HG02623 (cell line): Measurements from ENCODE around the gene POTEJ.
"Not testable (repeated sequence)": the region's sequence is repeated elsewhere in the genome, so short reads cannot be mapped to it uniquely, and the experiment has no call there.

ENCODE experiments used
- ATAC-seq: cut with Tn5 transposase; IDR thresholded peaks from one replicate; pipeline ENCODE4 v1.9.1; 2021; ENCODE audit warnings: moderate library complexity; ENCODE audit not compliant: unreplicated experiment

POTEJ gene

DNA sequence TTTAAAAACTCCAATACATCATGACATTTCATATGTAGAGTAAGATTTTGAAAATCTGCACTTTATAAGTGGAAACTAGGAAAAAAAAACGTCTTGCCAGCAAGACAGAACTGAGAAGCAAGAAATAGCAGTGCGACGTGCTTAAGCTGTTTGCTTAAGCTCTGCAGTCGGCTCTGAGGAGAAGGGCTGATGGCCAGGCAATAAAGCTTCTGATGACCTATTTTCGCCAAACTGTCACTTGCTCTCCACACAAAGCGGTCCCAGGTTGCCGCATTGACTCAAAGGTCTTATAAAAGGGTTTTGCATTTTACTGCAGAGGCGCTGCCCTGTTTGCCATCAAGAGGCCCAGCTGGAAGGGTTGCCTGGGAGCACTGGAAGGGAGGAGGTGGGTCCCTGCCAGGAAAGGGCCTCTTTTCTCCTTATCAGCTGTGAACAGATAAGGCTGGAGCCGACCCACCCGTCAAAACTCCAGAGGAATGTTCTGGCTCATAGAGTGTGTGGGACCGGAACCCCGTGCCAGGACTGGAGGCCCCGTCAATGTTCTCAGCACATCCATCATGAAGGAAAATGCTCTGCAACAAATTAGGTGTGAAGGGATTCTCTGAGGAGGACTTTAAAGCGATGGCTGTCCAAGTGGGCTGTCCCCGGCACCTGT lies 9.5 kb upstream of the POTEJ start:
- not testable (repeated sequence) for ATAC-seq

DNA sequence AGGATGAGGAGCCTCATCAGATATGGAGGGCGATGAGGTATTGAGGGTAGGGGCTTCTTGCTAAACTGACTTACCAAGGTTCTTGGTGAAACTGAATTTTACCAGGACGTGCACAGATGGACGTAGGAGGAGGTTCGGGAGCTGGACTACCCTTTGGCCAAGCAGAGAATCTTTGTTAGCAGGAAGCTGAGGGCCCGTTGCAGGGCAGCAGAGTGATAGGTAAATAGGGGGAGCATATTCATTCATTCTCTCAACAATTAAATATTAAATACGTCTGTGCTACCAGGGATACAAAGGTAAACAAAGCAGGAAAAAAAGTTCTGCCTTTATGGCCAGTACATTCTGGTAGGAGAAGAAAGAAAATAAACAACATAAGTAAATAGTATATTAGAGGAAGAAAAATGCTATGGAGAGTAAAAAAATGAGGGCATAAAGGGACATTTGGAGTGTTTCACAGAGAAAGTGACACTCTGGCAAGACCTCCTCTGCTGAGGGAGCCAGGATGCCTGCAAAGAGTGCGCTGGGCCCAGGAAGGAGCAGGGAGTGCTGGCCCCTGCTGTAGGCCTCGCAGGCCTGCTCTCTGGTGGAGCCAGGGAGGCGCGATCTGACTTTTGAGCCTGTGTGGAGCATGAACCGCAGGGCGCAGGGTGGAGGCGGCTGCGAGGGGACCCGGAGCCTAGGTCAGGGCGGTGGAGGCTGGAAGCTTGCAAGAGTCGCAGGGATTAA lies 2.8 kb upstream of the POTEJ start:
- ATAC-seq = not testable (repeated sequence)

DNA sequence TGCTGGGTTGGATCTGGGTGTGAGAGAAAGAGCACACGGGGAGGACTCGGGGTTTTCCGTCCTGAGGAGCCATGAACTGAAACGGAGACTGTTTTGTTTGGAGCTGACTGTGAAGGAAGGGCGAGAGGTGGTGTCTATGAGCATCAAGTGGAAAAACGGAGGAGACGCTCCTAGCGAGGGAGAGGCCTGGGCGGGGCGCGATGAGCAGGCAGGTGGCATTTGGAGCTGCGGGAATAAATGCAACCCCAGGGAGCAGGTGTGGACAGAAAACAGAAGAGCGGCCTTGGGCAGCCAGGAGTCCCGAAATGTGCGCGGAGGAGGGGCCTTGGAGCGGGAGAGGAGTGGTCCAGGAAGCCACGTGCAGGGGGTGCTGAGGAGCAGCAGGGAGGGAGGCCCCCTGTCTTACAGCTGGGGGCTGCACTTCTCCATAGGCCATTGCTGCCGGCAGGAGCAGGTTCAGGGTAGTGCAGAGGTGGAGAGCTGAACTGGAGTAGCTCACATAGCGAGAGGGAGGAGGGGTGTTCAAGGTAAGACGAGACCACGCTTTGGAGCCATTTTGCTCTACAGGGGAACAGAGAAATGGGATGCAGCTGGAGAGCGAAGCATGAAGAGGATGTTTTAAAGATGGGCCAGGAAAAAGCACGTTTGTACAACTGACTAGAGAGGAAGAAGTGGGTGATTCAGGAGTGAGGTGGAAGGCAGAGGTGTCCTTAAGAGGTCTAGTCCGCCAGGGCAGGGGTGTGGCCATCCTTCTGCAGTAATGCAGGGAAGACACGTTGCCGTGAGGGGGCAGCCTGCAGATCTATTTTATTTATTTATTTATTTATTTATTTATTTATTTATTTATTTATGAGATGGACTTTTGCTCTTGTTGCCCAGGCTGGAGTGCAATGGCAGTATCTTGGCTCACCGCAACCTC lies 2.0 kb upstream of the POTEJ start:
- ATAC-seq = not testable (repeated sequence)

DNA sequence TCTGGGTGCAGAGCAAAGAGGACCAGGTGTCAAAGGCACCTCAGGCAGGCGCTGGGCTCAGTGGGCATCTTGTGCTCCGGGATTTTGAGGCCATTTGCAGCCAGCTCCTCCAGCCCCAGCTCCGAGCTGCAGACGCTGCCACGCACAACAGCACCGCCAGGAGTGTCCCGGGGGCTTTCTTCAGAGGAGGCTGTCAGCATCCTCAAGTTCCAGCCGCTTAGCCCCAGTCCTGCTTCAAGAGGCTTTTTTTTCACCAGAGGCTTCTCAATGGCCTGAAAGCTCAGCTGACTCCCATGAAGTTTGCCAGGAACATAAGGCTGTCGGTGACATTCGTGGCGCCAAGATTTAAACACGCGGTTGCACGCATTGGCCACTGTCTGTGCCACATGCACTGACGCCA lies 754 bp upstream of the POTEJ start:
- not testable (repeated sequence) for ATAC-seq

DNA sequence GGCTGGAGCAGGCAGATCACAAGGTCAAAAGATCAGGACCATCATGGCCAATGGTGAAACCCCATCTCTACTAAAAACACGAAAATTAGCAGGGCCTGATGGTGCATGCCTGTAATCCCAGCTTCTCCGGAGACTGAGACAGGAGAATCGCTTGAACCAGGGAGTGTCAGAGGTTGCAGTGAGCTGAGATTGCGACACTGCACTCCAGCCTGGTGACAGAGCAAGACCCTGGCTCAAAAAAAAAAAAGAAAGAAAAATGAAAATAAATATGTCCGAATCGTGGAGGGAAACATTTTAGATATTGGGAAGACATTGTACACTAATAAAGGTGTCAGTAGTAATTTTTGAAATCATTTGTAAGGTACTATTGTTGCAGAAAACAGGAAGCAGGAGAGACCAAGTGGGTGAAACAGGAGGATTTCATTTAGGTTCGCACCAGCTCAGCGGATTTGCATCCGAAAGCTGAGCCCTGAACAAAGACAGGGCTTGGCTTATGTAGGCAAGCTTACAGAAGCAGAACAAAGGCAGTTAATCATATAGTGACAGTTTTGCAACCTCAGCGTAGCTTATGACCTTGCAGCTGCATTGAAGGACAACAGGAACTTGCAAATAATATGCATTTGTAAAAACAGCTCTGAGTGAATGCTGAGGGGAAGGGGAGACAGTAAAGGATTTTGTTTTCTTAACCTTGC lies 17.7 kb downstream of the POTEJ start:
- not testable (repeated sequence) for ATAC-seq

DNA sequence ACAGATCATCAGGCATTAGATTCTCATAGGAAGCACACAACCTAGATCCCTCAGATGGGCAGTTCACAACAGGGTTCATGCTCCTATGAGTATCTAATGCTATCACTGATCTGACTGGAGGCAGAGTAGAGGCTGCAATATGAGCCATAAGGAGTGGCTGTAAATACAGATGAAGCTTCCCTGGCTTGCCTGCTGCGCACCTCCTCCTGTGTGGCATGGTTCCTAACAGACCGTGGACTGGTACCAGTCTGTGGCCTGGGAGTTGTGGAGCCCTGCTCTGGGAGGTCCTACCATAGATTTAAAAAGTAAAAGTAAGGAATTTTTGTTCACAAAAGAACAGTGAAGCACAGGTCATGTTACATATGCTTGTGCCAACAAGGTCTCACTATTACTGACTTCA lies 27.7 kb downstream of the POTEJ start:
- ATAC-seq = not testable (repeated sequence)

DNA sequence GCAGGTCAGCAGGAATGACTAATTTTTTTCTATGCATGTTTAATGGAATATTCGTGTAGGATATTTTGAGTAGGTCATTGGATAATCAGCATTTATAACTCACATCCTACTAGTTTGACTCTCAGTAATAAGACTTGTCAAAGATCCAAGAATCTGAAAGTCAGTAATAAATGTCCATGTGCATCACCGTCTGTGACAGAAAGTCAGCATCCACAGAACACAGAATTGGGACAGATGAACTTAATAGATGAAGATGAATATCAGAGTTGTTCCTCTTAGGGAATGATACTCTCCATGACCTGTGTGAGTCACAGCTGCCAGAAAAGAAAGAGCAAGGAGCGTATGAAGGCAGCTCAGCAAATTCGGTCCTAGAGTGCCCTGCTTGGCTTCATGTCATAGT lies 30.4 kb downstream of the POTEJ start:
- ATAC-seq = not testable (repeated sequence)

DNA sequence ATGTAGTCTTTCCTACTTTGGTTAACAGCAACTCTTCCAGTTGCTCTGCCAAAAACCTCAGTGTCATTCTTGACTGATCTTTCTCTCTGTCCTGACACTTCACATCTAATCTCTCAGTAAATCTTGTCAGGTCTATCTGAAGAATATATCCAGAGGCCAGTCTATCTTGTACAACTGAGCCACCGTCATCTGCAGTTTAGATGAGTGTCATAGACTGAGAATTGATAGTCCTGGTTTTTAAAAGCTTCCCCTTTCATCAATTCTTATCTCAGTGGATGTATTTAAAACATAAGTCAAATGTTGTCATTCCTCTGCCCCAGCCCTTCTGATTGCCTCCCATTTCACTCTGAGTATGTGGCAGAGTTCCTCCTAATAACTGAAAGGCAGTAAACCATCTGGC lies 38.0 kb downstream of the POTEJ start:
- not testable (repeated sequence) for ATAC-seq

DNA sequence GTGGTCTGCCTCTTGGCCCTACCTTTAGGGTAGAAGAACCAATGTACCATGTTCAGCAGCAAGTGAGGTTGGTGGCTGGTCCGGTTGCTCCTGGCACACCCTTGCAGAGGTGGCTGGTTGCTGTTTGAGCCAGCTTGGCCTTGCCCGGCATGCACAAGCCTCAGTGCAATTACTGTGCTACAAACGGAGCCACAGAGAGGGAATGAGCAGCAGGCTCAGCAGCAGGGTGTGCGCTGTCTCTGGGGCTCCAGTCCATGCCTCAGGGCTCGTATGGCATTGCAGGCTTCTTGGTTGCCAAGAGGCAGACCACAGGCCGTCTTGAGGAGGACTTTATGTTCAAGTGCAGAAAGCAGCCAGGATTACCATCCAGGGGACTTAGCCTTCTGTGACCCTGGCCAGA lies 53.3 kb downstream of the POTEJ start:
- not testable (repeated sequence) for ATAC-seq

DNA sequence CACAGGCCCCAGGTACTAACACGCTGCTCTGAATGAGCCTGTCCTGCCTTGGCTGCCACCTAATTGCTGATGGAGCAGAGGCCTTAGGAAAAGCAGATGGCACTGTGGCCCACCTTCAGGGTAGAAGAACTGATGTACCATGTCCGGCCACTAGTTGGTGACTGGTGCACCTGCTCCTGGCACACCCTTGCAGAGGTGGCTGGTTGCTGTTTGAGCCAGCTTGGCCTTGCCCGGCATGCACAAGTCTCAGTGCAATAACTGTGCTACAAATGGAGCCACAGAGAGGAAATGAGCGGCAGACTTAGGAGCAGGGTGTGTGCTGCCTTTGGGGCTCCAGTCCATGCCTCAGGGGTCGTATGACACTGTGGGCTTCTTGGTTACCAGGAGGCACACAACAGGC lies 54.4 kb downstream of the POTEJ start:
- not testable (repeated sequence) for ATAC-seq

DNA sequence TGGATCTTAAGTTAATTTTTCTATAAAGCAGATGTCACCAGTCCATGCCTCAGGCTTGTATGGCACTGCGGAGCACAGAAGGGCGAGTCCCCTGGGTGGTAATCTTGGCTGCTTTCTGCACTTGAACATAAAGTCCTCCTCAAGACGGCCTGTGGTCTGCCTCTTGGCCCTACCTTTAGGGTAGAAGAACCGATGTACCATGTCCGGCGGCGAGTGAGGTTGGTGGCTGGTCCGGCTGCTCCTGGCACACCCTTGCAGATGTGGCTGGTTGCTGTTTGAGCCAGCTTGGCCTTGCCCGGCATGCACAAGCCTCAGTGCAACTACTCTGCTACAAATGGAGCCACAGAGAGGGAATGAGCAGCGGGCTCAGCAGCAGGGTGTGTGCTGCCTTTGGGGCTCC lies 56.3 kb downstream of the POTEJ start:
- ATAC-seq = not testable (repeated sequence)

DNA sequence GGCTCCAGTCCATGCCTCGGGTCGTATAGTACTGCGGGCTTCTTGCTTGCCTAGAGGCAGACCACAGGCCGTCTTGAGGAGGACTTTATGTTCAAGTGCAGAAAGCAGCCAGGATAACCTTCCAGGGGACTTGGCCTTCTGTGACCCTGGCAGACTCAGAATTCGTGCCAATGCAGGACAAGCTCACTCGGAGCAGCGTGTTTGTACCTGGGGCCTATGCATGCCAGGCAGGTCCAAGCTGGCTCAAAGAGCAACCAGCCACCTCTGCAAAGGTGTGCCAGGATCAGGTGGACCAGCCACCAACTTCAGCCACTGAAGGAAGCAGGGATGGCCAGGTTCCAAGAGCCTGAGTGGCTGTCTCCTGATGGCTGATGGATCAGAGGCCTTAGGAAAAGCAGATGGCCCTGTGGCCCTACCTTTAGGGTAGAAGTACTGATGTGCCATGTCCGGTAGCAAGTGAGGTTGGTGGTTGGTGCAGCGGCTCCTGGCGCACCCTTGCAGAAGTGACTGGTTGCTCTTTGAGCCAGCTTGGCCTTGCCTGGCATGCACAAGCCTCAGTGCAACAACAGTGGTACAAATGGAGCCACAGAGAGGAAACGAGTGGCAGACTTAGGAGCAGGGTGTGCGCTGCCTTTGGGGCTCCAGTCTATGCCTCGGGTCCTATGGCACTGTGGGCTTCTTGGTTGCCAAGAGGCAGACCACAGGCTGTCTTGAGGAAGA lies 58.9 kb downstream of the POTEJ start:
- ATAC-seq = not testable (repeated sequence)

DNA sequence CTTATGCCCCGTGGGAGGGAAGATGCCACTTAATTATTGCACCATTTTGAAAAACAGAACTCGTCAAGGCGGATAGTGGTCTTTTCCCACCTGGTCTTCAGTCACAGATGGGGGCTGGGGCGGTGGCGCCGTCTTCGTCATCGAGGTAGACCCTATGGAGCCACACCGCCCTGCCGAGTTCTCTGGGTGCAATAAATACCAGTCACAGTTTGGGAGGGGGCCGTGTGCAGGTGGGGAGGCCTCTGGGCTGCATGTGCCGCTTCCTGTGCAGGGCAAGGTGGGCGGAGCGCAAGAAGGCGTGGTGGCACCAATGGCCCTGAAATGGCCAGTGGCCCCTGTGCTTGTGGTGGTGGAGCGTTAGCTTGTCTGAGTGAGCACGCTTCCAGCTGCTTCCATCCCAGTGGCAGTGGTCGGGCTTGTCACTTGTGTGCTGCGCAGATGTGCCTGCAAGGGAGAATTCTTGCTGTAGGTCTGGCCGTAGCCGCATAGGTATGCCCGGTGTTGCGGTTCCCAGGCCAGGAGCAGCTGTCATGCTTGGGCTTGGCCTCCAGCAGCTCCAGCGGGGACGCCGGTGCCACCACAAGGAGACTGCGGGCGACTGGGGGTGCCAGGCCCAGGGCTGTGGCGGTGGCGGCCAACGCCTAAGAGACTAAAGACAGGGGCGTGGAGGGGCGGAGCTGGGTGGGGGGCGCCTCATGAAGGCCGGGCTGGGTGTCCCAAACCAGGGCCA lies 81.0 kb downstream of the POTEJ start:
- not testable (repeated sequence) for ATAC-seq

DNA sequence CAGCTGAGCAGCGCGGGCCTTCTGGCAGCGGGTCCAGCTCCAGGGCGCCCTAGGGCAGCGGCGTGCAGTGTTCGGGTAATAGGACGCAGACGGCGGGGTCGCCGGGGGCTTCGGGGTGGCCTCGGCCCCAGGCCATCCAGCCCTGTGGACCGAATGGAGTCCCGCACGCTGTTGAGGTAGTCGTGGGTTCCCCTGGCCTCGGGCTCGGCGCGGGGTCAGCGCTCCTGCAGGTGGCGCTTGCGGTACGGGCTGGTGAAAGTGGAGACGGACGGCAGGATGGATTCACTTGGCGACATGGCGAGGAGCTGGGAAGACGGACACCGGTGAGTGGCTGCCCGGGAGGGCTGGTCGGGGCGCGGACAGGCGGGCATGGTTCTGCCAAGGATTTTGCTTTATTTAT lies 82.2 kb downstream of the POTEJ start:
- ATAC-seq = not testable (repeated sequence)

DNA sequence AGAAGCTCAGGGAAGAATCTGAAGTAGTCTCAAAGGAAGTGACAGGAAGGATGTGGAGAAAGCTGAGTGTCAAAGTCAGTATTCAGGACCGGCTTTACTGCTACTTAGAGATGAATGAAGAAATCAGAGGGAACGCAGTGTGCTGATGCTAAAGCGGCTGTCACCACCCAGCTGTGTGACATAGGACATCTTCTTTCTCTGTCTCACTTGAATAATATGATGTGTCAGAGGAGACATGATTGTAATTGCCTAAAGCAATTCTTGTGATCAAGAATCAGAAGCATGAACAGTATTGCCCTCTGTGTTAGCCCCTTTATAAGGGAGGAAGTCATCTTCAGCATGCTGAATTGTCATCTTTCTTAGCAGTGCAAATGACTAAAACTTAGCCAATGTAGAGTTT lies 92.0 kb downstream of the POTEJ start:
- not testable (repeated sequence) for ATAC-seq
